ENCODE data around the gene GLYATL3.
"Not testable (repeated sequence)": the region's sequence is repeated elsewhere in the genome, so short reads cannot be mapped to it uniquely, and the experiment has no call there.

The GLYATL3 gene

GRCh38 chr6:49462927-49463611, 36.7 kb upstream of the GLYATL3 start, which contains the start of the genes CENPQ and MMUT:
TSS of gene CENPQ (plus strand) at chr6:49463370. CDS start at chr6:49470177, 6,807 bp downstream.
TSS of gene MMUT (minus strand) at chr6:49463253. CDS start at chr6:49459466, 3,787 bp downstream.
- CTCF ChIA-PET: interaction anchor here (1.6 kb wide), 1 partner anchor 10 kb away, joined by 9 read pairs; no protein-coding TSS in a partner anchor
- POLR2A ChIA-PET: no interaction called here
- no peak for TF ChIP-seq CTCF (IDR thresholded peaks at IDR 0.05; ENCODE audit: insufficient read depth, low read length, missing control alignments)
- DNase-seq (ENCODE audit: low read depth, low spot score): peak; percentile 47
- H3K4me3 ChIP-seq (ENCODE audit: low read depth, low read length): peak within 1 kb of the TSS; percentile 91

GRCh38 chr6:49463612-49463967, 36.1 kb upstream of the GLYATL3 start:
- ChIA-PET POLR2A (no interaction called here), CTCF (no interaction called here)
- no peak for TF ChIP-seq CTCF (IDR thresholded peaks at IDR 0.05; ENCODE audit: insufficient read depth, low read length, missing control alignments)
- no peak for DNase-seq (ENCODE audit: low read depth, low spot score)
- peak overlapping the region; percentile 91 for H3K4me3 ChIP-seq (ENCODE audit: low read depth, low read length)

- DNase-seq (ENCODE audit: low read depth, low spot score): no peak
- no peak overlapping the region for H3K4me3 ChIP-seq (ENCODE audit: low read depth, low read length)
- CTCF ChIA-PET: no interaction called here
- no peak for TF ChIP-seq CTCF (IDR thresholded peaks at IDR 0.05; ENCODE audit: insufficient read depth, low read length, missing control alignments)
- POLR2A ChIA-PET: no interaction called here
These were observed 35.0 kb upstream of the GLYATL3 start for GRCh38 chr6:49464691-49465090.

GRCh38 chr6:49468042-49468441, 31.7 kb upstream of the GLYATL3 start:
- TF ChIP-seq CTCF (IDR thresholded peaks at IDR 0.05; ENCODE audit: insufficient read depth, low read length, missing control alignments): no peak
- DNase-seq (ENCODE audit: low read depth, low spot score): no peak
- POLR2A ChIA-PET: no interaction called here
- CTCF ChIA-PET: no interaction called here
- no peak overlapping the region for H3K4me3 ChIP-seq (ENCODE audit: low read depth, low read length)

- H3K4me3 ChIP-seq (ENCODE audit: low read depth, low read length); DNase-seq (ENCODE audit: low read depth, low spot score); CTCF ChIA-PET; POLR2A ChIA-PET: not testable (repeated sequence)
These were observed 23.2 kb upstream of the GLYATL3 start for GRCh38 chr6:49476564-49476963.

- no peak for DNase-seq (ENCODE audit: low read depth, low spot score)
- no peak overlapping the region for H3K4me3 ChIP-seq (ENCODE audit: low read depth, low read length)
- ChIA-PET POLR2A (no interaction called here), CTCF (no interaction called here)
- TF ChIP-seq CTCF (IDR thresholded peaks at IDR 0.05; ENCODE audit: insufficient read depth, low read length, missing control alignments): no peak
These were observed 20.3 kb upstream of the GLYATL3 start for GRCh38 chr6:49479308-49479970.

GRCh38 chr6:49481846-49482245, 17.9 kb upstream of the GLYATL3 start:
- DNase-seq (ENCODE audit: low read depth, low spot score); H3K4me3 ChIP-seq (ENCODE audit: low read depth, low read length); CTCF ChIA-PET; POLR2A ChIA-PET: not testable (repeated sequence)

- H3K4me3 ChIP-seq (ENCODE audit: low read depth, low read length); CTCF ChIA-PET; POLR2A ChIA-PET; DNase-seq (ENCODE audit: low read depth, low spot score): not testable (repeated sequence)
These were observed 16.3 kb upstream of the GLYATL3 start for GRCh38 chr6:49483380-49483779.

Measured in AG04449 (cell line).